GM23338 (cell line): ENCODE results near the gene OR2L5. TPM values are rescaled to one million over a fixed set of nuclear protein-coding genes. Genes with fewer than 3 reads are reported as not detected.

Experiments used
- ATAC-seq: fragments of 200-7000 bp; cut with Tn5 transposase; 3 replicates; pipeline ENCODE4 v1.9.1; 2020
- DNase-seq: peaks from one replicate; pipeline ENCODE4 v3.0.0-alpha.2; 2015; ENCODE audit warnings: low spot score
- H2AFZ ChIP-seq: fragments of 200-600 bp; sonication (generic); 2 replicates; pipeline ENCODE4 v1.8.0; 2016; ENCODE audit warnings: antibody characterized with exemption, mild to moderate bottlenecking, moderate library complexity
- H3F3A ChIP-seq: fragments of 200-600 bp; sonication (generic); replicated peaks from 2 replicates; pipeline ENCODE4 v1.8.0; 2017; ENCODE audit warnings: antibody characterized with exemption, mixed run types, low read depth
- H3K27ac ChIP-seq: fragments of 200-600 bp; sonication (generic); 2 replicates; pipeline ENCODE4 v1.6.1; 2016; ENCODE audit warnings: low read depth
- H3K27me3 ChIP-seq: fragments of 200-600 bp; sonication (generic); 2 replicates; pipeline ENCODE4 v1.8.0; 2016; ENCODE audit warnings: mild to moderate bottlenecking, mixed run types, moderate library complexity; ENCODE audit not compliant: insufficient read depth
- H3K36me3 ChIP-seq: fragments of 200-600 bp; sonication (generic); 2 replicates; pipeline ENCODE4 v1.8.0; 2016; ENCODE audit warnings: mild to moderate bottlenecking; ENCODE audit not compliant: insufficient read depth
- H3K4me1 ChIP-seq: fragments of 200-600 bp; sonication (generic); 2 replicates; pipeline ENCODE4 v1.8.0; 2016; ENCODE audit warnings: mild to moderate bottlenecking, moderate library complexity; ENCODE audit not compliant: insufficient read depth
- H3K4me2 ChIP-seq: fragments of 200-600 bp; sonication (generic); 2 replicates; pipeline ENCODE4 v1.7.1; 2017; ENCODE audit warnings: mixed run types
- H3K4me3 ChIP-seq: fragments of 200-600 bp; sonication (generic); 2 replicates; pipeline ENCODE4 v1.6.1; 2016; ENCODE audit warnings: mixed run types
- H3K79me2 ChIP-seq: fragments of 200-600 bp; sonication (generic); replicated peaks from 2 replicates; pipeline ENCODE4 v1.8.0; 2017; ENCODE audit warnings: mild to moderate bottlenecking; ENCODE audit not compliant: insufficient read depth
- H3K9me2 ChIP-seq: fragments of 200-600 bp; sonication (generic); 2 replicates; pipeline ENCODE4 v1.8.0; 2017; ENCODE audit not compliant: insufficient read depth
- H4K20me1 ChIP-seq: fragments of 200-600 bp; sonication (generic); replicated peaks from 2 replicates; pipeline ENCODE4 v1.8.0; 2017; ENCODE audit warnings: mild to moderate bottlenecking; ENCODE audit not compliant: insufficient read depth
- H3K27ac Mint-ChIP-seq: 2 replicates; pipeline ENCODE4 v1.8.0; 2020; ENCODE audit warnings: inconsistent platforms, mild to moderate bottlenecking, moderate library complexity, mixed read lengths
- H3K27me3 Mint-ChIP-seq: 3 replicates; pipeline ENCODE4 v1.8.0; 2022; ENCODE audit warnings: low read depth, mild to moderate bottlenecking, moderate library complexity, mixed read lengths, inconsistent platforms; ENCODE audit not compliant: insufficient read depth, poor library complexity
- H3K36me3 Mint-ChIP-seq: 3 replicates; pipeline ENCODE4 v1.8.0; 2021; ENCODE audit warnings: low read depth, mild to moderate bottlenecking, inconsistent platforms, moderate library complexity, mixed read lengths
- H3K4me1 Mint-ChIP-seq: 3 replicates; pipeline ENCODE4 v1.8.0; 2020; ENCODE audit warnings: mild to moderate bottlenecking, inconsistent platforms, mixed read lengths
- H3K4me3 Mint-ChIP-seq: 3 replicates; pipeline ENCODE4 v1.8.0; 2021; ENCODE audit warnings: moderate library complexity, mild to moderate bottlenecking, inconsistent platforms, mixed read lengths
- H3K9me3 Mint-ChIP-seq: 3 replicates; pipeline ENCODE4 v1.8.0; 2020; ENCODE audit warnings: moderate library complexity, mild to moderate bottlenecking, inconsistent platforms, mixed read lengths
- ETS1 ChIP-seq: IDR thresholded peaks from 2 replicates; pipeline ENCODE4 v1.6.1; 2016; ENCODE audit warnings: antibody characterized with exemption
- EZH2 ChIP-seq: fragments of 200-600 bp; sonication (generic); IDR thresholded peaks from one replicate; pipeline ENCODE4 v1.8.0; 2017; ENCODE audit warnings: antibody characterized with exemption, mild to moderate bottlenecking, low read depth; ENCODE audit not compliant: unreplicated experiment
- EZH2phosphoT487 ChIP-seq: fragments of 200-600 bp; sonication (generic); IDR thresholded peaks from one replicate; pipeline ENCODE4 v1.8.1; 2018; ENCODE audit warnings: antibody characterized with exemption; ENCODE audit not compliant: unreplicated experiment
- JUNB ChIP-seq: IDR thresholded peaks from one replicate; pipeline ENCODE4 v1.6.1; 2016; ENCODE audit warnings: antibody characterized with exemption; ENCODE audit not compliant: unreplicated experiment
- POLR2AphosphoS5 ChIP-seq: IDR thresholded peaks from 2 replicates; pipeline ENCODE4 v1.6.1; 2016; ENCODE audit warnings: antibody characterized with exemption, low read depth
- REST ChIP-seq: IDR thresholded peaks from one replicate; pipeline ENCODE4 v1.6.1; 2018; ENCODE audit warnings: antibody characterized with exemption; ENCODE audit not compliant: unreplicated experiment
- STAT1 ChIP-seq: IDR thresholded peaks from one replicate; pipeline ENCODE4 v1.6.1; 2016; ENCODE audit warnings: antibody characterized with exemption; ENCODE audit not compliant: unreplicated experiment
- ZNF331 ChIP-seq: fragments of 250-450 bp; sonication (Bioruptor Pico); IDR thresholded peaks from 2 replicates; pipeline ENCODE4 v1.5.0; 2020; ENCODE audit warnings: low read depth, mild to moderate bottlenecking, moderate library complexity
- long read RNA-seq: library from polyadenylated mRNA; unstranded; transcript quantifications from one replicate; pipeline ENCODE4 v2.0.0, GENCODE V29; 2020; ENCODE audit not compliant: unreplicated experiment
- polyA plus RNA-seq: library from polyadenylated mRNA; unstranded; fragments of >200 nt; fragmentation: Nextera tagmentation; extraction: Ambion mirVana; gene quantifications from 2 replicates; pipeline ENCODE4 v1.2.1, GENCODE V29; 2016
- total RNA-seq: library from RNA; depleted of rRNA; stranded (reverse); fragments of >200 nt; shearing (Covaris generic); gene quantifications from 2 replicates; pipeline ENCODE4 v1.2.3, GENCODE V29; 2014; rRNA removed

Gene OR2L5
- total RNA-seq = not detected in 2 replicates
- not detected in 2 replicates for polyA plus RNA-seq
- long read RNA-seq = 0 reads

- Histone ChIP-seq H3K9me2 (no peaks in the 10 kb centered on the region), H4K20me1 (no peaks in the 10 kb centered on the region), H2AFZ (no peak within 1 kb of the TSS), H3F3A (no peaks in the 10 kb centered on the region), H3K4me1 (no peaks in the 10 kb centered on the region), H3K4me2 (no peak within 1 kb of the TSS), H3K79me2 (no peaks in the 10 kb centered on the region), H3K27me3 (no peaks in the 10 kb centered on the region), H3K36me3 (no peaks in the 10 kb centered on the region), H3K4me3 (no peak within 1 kb of the TSS), H3K27ac (no peak within 1 kb of the TSS)
- Mint-ChIP-seq H3K4me3 (no peak within 1 kb of the TSS), H3K9me3 (peaks cover 84% of the 10 kb centered on the region), H3K27me3 (no peaks in the 10 kb centered on the region), H3K36me3 (peaks cover 12% of the 10 kb centered on the region), H3K4me1 (no peaks in the 10 kb centered on the region), H3K27ac (no peak within 1 kb of the TSS)
- DNase-seq (no peak), ATAC-seq (no peak)
- TF ChIP-seq EZH2 (no peak), JUNB (no peak), ZNF331 (no peak), EZH2phosphoT487 (no peak), STAT1 (no peak), POLR2AphosphoS5 (no peak)
These were observed at the start of gene OR2L5 for GRCh38 chr1:248013229-248013710. OR2L5 (plus strand) TSS chr1:248013660; CDS start chr1:248021948, 8,288 bp downstream.

GRCh38 chr1:247964933-247965332 lies 48.5 kb upstream of the OR2L5 start, which contains the start of gene OR2AK2:
OR2AK2 (plus strand) TSS chr1:247965233; CDS start chr1:247965377, 144 bp downstream.
- no peaks in the 10 kb centered on the region for H3K79me2 ChIP-seq
- DNase-seq (no peak), ATAC-seq (no peak)
- no peaks in the 10 kb centered on the region for H3K9me2 ChIP-seq
- Mint-ChIP-seq H3K4me1 (no peaks in the 10 kb centered on the region), H3K4me3 (no peak within 1 kb of the TSS), H3K9me3 (peaks cover 83% of the 10 kb centered on the region), H3K27me3 (no peaks in the 10 kb centered on the region), H3K36me3 (peaks cover 23% of the 10 kb centered on the region), H3K27ac (no peak within 1 kb of the TSS)
- no peaks in the 10 kb centered on the region for H3K27me3 ChIP-seq
- H3K4me2 ChIP-seq = no peak within 1 kb of the TSS
- no peaks in the 10 kb centered on the region for H3K4me1 ChIP-seq
- no peak within 1 kb of the TSS for H3K27ac ChIP-seq
- H3F3A ChIP-seq = no peaks in the 10 kb centered on the region
- H4K20me1 ChIP-seq = no peaks in the 10 kb centered on the region
- no peak within 1 kb of the TSS for H3K4me3 ChIP-seq
- TF ChIP-seq ZNF331 (no peak), STAT1 (no peak), REST (no peak), EZH2 (no peak), ETS1 (no peak)
- no peaks in the 10 kb centered on the region; the same call in 1 of the 2 replicates for H3K36me3 ChIP-seq
- H2AFZ ChIP-seq = no peak within 1 kb of the TSS
